Eye (tissue), 1 donor: ENCODE measurements around the gene KLHL17.

Experiments
- DNase-seq: peaks from one replicate; pipeline ENCODE4 v3.0.0-alpha.2; 2015

The KLHL17 gene

GRCh38 chr1:952603-953002 is 7.8 kb upstream of the KLHL17 start:
- DNase-seq: no peak

- DNase-seq: no peak
These were observed 6.7 kb upstream of the KLHL17 start for GRCh38 chr1:953524-954320.

- no peak for DNase-seq
These were observed 5.5 kb upstream of the KLHL17 start for GRCh38 chr1:954927-955326.

GRCh38 chr1:955474-955873 is 4.9 kb upstream of the KLHL17 start:
- no peak for DNase-seq

- DNase-seq: no peak
These were observed 3.7 kb upstream of the KLHL17 start for GRCh38 chr1:956636-957035.

GRCh38 chr1:958823-959730 is 1.3 kb upstream of the KLHL17 start, which contains the start of gene NOC2L:
Gene NOC2L, minus strand, starts transcription at chr1:959256. Its CDS starts 16 bp downstream, at chr1:959240.
- DNase-seq: peak; percentile 97

- no peak for DNase-seq
These were observed 537 bp upstream of the KLHL17 start for GRCh38 chr1:959731-960362.

- peak; percentile 32 for DNase-seq
These were observed 817 bp downstream of the KLHL17 start for GRCh38 chr1:961132-961669.

GRCh38 chr1:962381-963300 is 2.3 kb downstream of the KLHL17 start:
- DNase-seq: no peak

GRCh38 chr1:963301-963651 is 2.9 kb downstream of the KLHL17 start:
- no peak for DNase-seq

GRCh38 chr1:963746-964525 is 3.6 kb downstream of the KLHL17 start:
- DNase-seq: no peak

GRCh38 chr1:964691-965525 is 4.5 kb downstream of the KLHL17 start:
- DNase-seq: no peak

- no peak for DNase-seq
These were observed 5.2 kb downstream of the KLHL17 start for GRCh38 chr1:965526-966134.

GRCh38 chr1:966135-966703 is 5.8 kb downstream of the KLHL17 start, which contains the start of gene PLEKHN1:
Gene PLEKHN1, plus strand, starts transcription at chr1:966482. Its CDS starts 50 bp downstream, at chr1:966532.
- DNase-seq: no peak

- DNase-seq: peak; percentile 60
These were observed 6.4 kb downstream of the KLHL17 start for GRCh38 chr1:966704-967300.

GRCh38 chr1:967466-968343 is 7.3 kb downstream of the KLHL17 start:
- no peak for DNase-seq

GRCh38 chr1:969260-969855 is 9.0 kb downstream of the KLHL17 start:
- DNase-seq: no peak
